H1 (cell line): Measurements from ENCODE around the gene CRYBG1. TPM values are rescaled to one million over a fixed set of nuclear protein-coding genes. Genes with fewer than 3 reads are reported as not detected.

Experiments used
- CTCF ChIA-PET: fragments of 300-600 bp; sonication (Branson Sonifier 250); formaldehyde crosslinking; loops from one replicate; lab custom pipeline; 2021; ENCODE audit not compliant: partially characterized antibody; lab: Charles Lee
- POLR2A ChIA-PET: fragments of 300-600 bp; sonication (Branson Sonifier 250); formaldehyde crosslinking; loops from one replicate; lab custom pipeline; 2021; ENCODE audit warnings: inconsistent platforms; ENCODE audit not compliant: partially characterized antibody; lab: Charles Lee
- DNase-seq, 2 experiments: peaks; one replicate each; pipeline versions ENCODE4 v3.0.0 to v3.0.0-alpha.2; 2010 to 2022; ENCODE audit warnings: low spot score in 2 of 2, low read depth in 1 of 2, mixed read lengths in 1 of 2
- FAIRE-seq: peaks from 2 replicates; lab custom pipeline; 2011; peaks lifted over from hg19 to GRCh38; lab: Jason Lieb, UNC
- H2AFZ ChIP-seq: 2 replicates; pipeline ENCODE4 v1.8.1; 2012; ENCODE audit warnings: low read length, inconsistent platforms
- H2AK5ac ChIP-seq: 2 replicates; pipeline ENCODE4 v1.6.1; 2013; ENCODE audit warnings: low read depth, low read length
- H2BK120ac ChIP-seq: replicated peaks from 2 replicates; pipeline ENCODE3; 2013; ENCODE audit warnings: low read depth, low read length, inconsistent platforms
- H2BK12ac ChIP-seq: 2 replicates; pipeline ENCODE4 v1.6.1; 2013; ENCODE audit warnings: low read depth, low read length
- H2BK15ac ChIP-seq: 2 replicates; pipeline ENCODE4 v1.6.1; 2013; ENCODE audit warnings: low read length
- H2BK20ac ChIP-seq: 2 replicates; pipeline ENCODE4 v1.6.1; 2013; ENCODE audit warnings: low read length
- H2BK5ac ChIP-seq: 2 replicates; pipeline ENCODE4 v1.6.1; 2013; ENCODE audit warnings: low read depth, low read length
- H3K14ac ChIP-seq: 2 replicates; pipeline ENCODE4 v1.6.1; 2013; ENCODE audit warnings: inconsistent platforms; ENCODE audit not compliant: insufficient read length
- H3K18ac ChIP-seq: 2 replicates; pipeline ENCODE4 v1.6.1; 2013; ENCODE audit warnings: low read length; ENCODE audit errors: extremely low read depth
- H3K23ac ChIP-seq: 2 replicates; pipeline ENCODE4 v1.6.1; 2013; ENCODE audit warnings: inconsistent platforms; ENCODE audit not compliant: insufficient read length
- H3K23me2 ChIP-seq: 2 replicates; pipeline ENCODE4 v1.6.1; 2013; ENCODE audit warnings: low read depth, low read length
- H3K27ac ChIP-seq: 2 replicates; pipeline ENCODE4 v1.6.1; 2011; ENCODE audit warnings: low read depth, low read length, inconsistent platforms
- H3K27me3 ChIP-seq, 4 experiments: replicated peaks in 1 of 4; 1 replicate in 1 of 4; 2 replicates in 3 of 4; pipeline versions ENCODE4 v1.6.1 to v1.8.1; 2011 to 2013; ENCODE audit warnings: low read length in 3 of 4, mild to moderate bottlenecking in 3 of 4, inconsistent platforms in 2 of 4, mixed read lengths in 2 of 4, moderate library complexity in 1 of 4; ENCODE audit not compliant: control insufficient read depth in 3 of 4, insufficient read depth in 3 of 4; ENCODE audit errors: extremely low read depth in 1 of 4
- H3K36me3 ChIP-seq, 4 experiments: 2 replicates each; pipeline versions ENCODE4 v1.6.1 to v1.8.1; 2011 to 2013; ENCODE audit warnings: mild to moderate bottlenecking in 4 of 4, low read length in 3 of 4, moderate library complexity in 2 of 4, control low read depth in 1 of 4, inconsistent platforms in 1 of 4; ENCODE audit not compliant: insufficient read depth in 4 of 4, control insufficient read depth in 2 of 4
- H3K4ac ChIP-seq: replicated peaks from 2 replicates; pipeline ENCODE3; 2013; ENCODE audit warnings: low read length, low read depth, mixed read lengths, inconsistent platforms; ENCODE audit not compliant: insufficient read length
- H3K4me1 ChIP-seq, 4 experiments: replicated peaks in 1 of 4; 1 replicate in 1 of 4; 2 replicates in 3 of 4; pipeline versions ENCODE4 v1.6.1 to v1.8.1; 2011 to 2013; ENCODE audit warnings: low read length in 3 of 4, inconsistent platforms in 2 of 4, mixed read lengths in 1 of 4; ENCODE audit not compliant: insufficient read depth in 4 of 4, control insufficient read depth in 3 of 4
- H3K4me2 ChIP-seq, 2 experiments: 2 replicates each; pipeline versions ENCODE4 v1.6.1 to v1.8.1; 2011 to 2013; ENCODE audit warnings: low read depth in 2 of 2, low read length in 2 of 2, control low read depth in 1 of 2, inconsistent platforms in 1 of 2, mild to moderate bottlenecking in 1 of 2; ENCODE audit not compliant: insufficient read depth in 1 of 2
- H3K4me3 ChIP-seq, 4 experiments: fragments of 200-600, 300-600 bp in 1 of 4; sonication (generic), shearing (Covaris generic), sonication (Bioruptor Twin) in 1 of 4; 2 replicates each; pipeline versions ENCODE4 v1.5.1 to v1.8.1; 2011 to 2016; ENCODE audit warnings: low read length in 4 of 4, low read depth in 3 of 4, control low read depth in 2 of 4, inconsistent platforms in 2 of 4, mild to moderate bottlenecking in 2 of 4, mixed read lengths in 1 of 4, moderate library complexity in 1 of 4; ENCODE audit not compliant: insufficient read depth in 2 of 4; ENCODE audit errors: extremely low read depth in 1 of 4
- H3K56ac ChIP-seq: replicated peaks from 2 replicates; pipeline ENCODE3; 2013; ENCODE audit warnings: low read depth, mild to moderate bottlenecking, mixed read lengths, low read length, inconsistent platforms; ENCODE audit not compliant: insufficient read length
- H3K79me1 ChIP-seq: 2 replicates; pipeline ENCODE4 v1.6.1; 2013; ENCODE audit warnings: low read depth, low read length, control low read depth
- H3K79me2 ChIP-seq, 2 experiments: 2 replicates each; pipeline versions ENCODE4 v1.6.1 to v1.8.1; 2012 to 2013; ENCODE audit warnings: low read length in 2 of 2, mild to moderate bottlenecking in 2 of 2, inconsistent platforms in 1 of 2; ENCODE audit not compliant: insufficient read depth in 2 of 2, control insufficient read depth in 1 of 2
- H3K9ac ChIP-seq, 4 experiments: replicated peaks in 1 of 4; 1 replicate in 1 of 4; 2 replicates in 3 of 4; pipeline versions ENCODE4 v1.6.1 to v1.8.1; 2011 to 2013; ENCODE audit warnings: low read depth in 3 of 4, low read length in 3 of 4, control low read depth in 2 of 4, mild to moderate bottlenecking in 2 of 4, moderate library complexity in 2 of 4, inconsistent platforms in 1 of 4; ENCODE audit errors: extremely low read depth in 1 of 4
- H3K9me3 ChIP-seq, 2 experiments: 2 replicates each; pipeline versions ENCODE4 v1.6.1 to v1.8.1; 2012 to 2013; ENCODE audit warnings: mild to moderate bottlenecking in 2 of 2, moderate library complexity in 2 of 2, control low read depth in 1 of 2, inconsistent platforms in 1 of 2, low read depth in 1 of 2, low read length in 1 of 2, mixed read lengths in 1 of 2; ENCODE audit not compliant: insufficient read depth in 2 of 2
- H4K20me1 ChIP-seq, 2 experiments: replicated peaks in 1 of 2; 2 replicates each; pipeline versions ENCODE3 to v1.8.1; 2011 to 2013; ENCODE audit warnings: inconsistent platforms in 2 of 2, low read length in 2 of 2, mild to moderate bottlenecking in 1 of 2; ENCODE audit not compliant: insufficient read depth in 2 of 2, control insufficient read depth in 1 of 2
- H4K5ac ChIP-seq: 2 replicates; pipeline ENCODE4 v1.6.1; 2013; ENCODE audit warnings: low read length, low read depth, mixed read lengths, inconsistent platforms; ENCODE audit not compliant: insufficient read length
- H4K8ac ChIP-seq: 2 replicates; pipeline ENCODE4 v1.8.0; 2013; ENCODE audit warnings: mild to moderate bottlenecking, moderate library complexity, low read length, inconsistent platforms; ENCODE audit not compliant: insufficient read depth; ENCODE audit errors: extremely low read depth
- H4K91ac ChIP-seq: replicated peaks from 2 replicates; pipeline ENCODE3; 2013; ENCODE audit warnings: low read length, mixed read lengths, inconsistent platforms; ENCODE audit not compliant: insufficient read length
- CHD1 ChIP-seq: IDR thresholded peaks from 2 replicates; pipeline ENCODE4 v1.6.1; 2012; ENCODE audit warnings: low read depth, low read length, improper control_type of control experiment
- CTCF ChIP-seq, 3 experiments: IDR thresholded peaks; 1 replicate in 2 of 3; 2 replicates in 1 of 3; pipeline versions ENCODE4 v1.5.1 to v1.6.1; 2011; ENCODE audit warnings: low read length in 3 of 3, mild to moderate bottlenecking in 3 of 3, inconsistent platforms in 2 of 3, low read depth in 1 of 3, moderate library complexity in 1 of 3; ENCODE audit not compliant: insufficient read depth in 1 of 3; ENCODE audit errors: control extremely low read depth in 1 of 3
- E2F6 ChIP-seq: IDR thresholded peaks from 2 replicates; pipeline ENCODE4 v1.6.1; 2012; ENCODE audit warnings: inconsistent platforms
- MAX ChIP-seq: IDR thresholded peaks from 2 replicates; pipeline ENCODE4 v1.6.1; 2012; ENCODE audit warnings: inconsistent platforms
- NRF1 ChIP-seq: IDR thresholded peaks from 2 replicates; pipeline ENCODE4 v1.6.1; 2011; ENCODE audit warnings: mild to moderate bottlenecking, low read depth, low read length, improper control_type of control experiment
- WGBS, 2 experiments: shearing (Covaris generic) in 1 of 2; methylation state at CpG; one replicate each; pipeline versions ENCODE4 v1.1.6 to v1.1.7; 2013 to 2015; ENCODE audit warnings: low lambda C conversion rate in 2 of 2, mixed read lengths in 2 of 2, inconsistent platforms in 1 of 2, low coverage in 1 of 2, missing lambda C conversion rate in 1 of 2; ENCODE audit not compliant: insufficient replicate concordance in 2 of 2, insufficient coverage in 1 of 2, insufficient read length in 1 of 2; ENCODE audit errors: extremely low coverage in 1 of 2, missing lambda C conversion rate in 1 of 2; 5-methylcytosine and 5-hydroxymethylcytosine counted together
- polyA plus RNA-seq, 7 experiments: library from polyadenylated mRNA; depleted of rRNA in 3 of 7; stranded (reverse) in 5 of 7; unstranded in 2 of 7; fragments of >200 nt in 5 of 7; fragments of 200-250 nt in 2 of 7; gene quantifications; 1 replicate in 5 of 7; 2 replicates in 1 of 7; 4 replicates in 1 of 7; pipeline versions ENCODE4 v1.2.1 to v1.2.3, GENCODE V29; 2011 to 2013; ENCODE audit warnings: missing spikeins in 2 of 7, mixed read lengths in 2 of 7
- total RNA-seq: library from RNA; stranded (reverse); fragmentation: NEBNext Ultra II Directional; extraction: Animal tissue kit (Norgen Biotek cat#: 25700); gene quantifications from 2 replicates; pipeline ENCODE4 v1.2.1, GENCODE V29; 2021

Gene CRYBG1
- total and polyA plus RNA-seq, 2 of the 8 experiments (the other 6 are each of a cell fraction or from before 2014, with no cell fraction given): 2.2 to 11.6 TPM

- H3K23ac ChIP-seq: no peak overlapping the region
- no peak for FAIRE-seq
Observed at GRCh38 chr6:106537662-106538061, 177.1 kb downstream of the CRYBG1 start.

More at GRCh38 chr6:106537662-106538061, 177.1 kb downstream of the CRYBG1 start:
- H3K9ac ChIP-seq: no peak overlapping the region
- H2BK120ac ChIP-seq: no peak overlapping the region
- no peak overlapping the region for H2BK20ac ChIP-seq
- ChIA-PET CTCF (interaction anchor here (2.1 kb wide), 1 partner anchor 29 kb away, joined by 4 read pairs; no protein-coding TSS in a partner anchor), POLR2A (no interaction called here)
- H4K20me1 ChIP-seq: no peaks in the 10 kb centered on the region
- no peak overlapping the region for H3K14ac ChIP-seq
- H4K8ac ChIP-seq: no peak overlapping the region
- H3K27me3 ChIP-seq: no peaks in the 10 kb centered on the region
- 79% methylated on average over 8 of the region's 8 CpGs; no CpG with 5 or more reads in 1 of the 2 experiments for WGBS, 2 experiments
- no peak overlapping the region for H4K91ac ChIP-seq
- no peak overlapping the region for H2AFZ ChIP-seq
- H4K5ac ChIP-seq: no peak overlapping the region
- H3K56ac ChIP-seq: no peak overlapping the region
- H3K4me3 ChIP-seq: no peak overlapping the region
- no peak overlapping the region for H2AK5ac ChIP-seq
- TF ChIP-seq E2F6: no peak
- no peak for TF ChIP-seq NRF1
- TF ChIP-seq CTCF (IDR thresholded peaks at IDR 0.05; ENCODE audit: control extremely low read depth in 1 of 3, insufficient read depth in 1 of 3, low read depth in 1 of 3, low read length in 3 of 3): no peak
- TF ChIP-seq CHD1: no peak
- no peak for TF ChIP-seq MAX
- H3K4ac ChIP-seq: no peak overlapping the region
- H3K79me1 ChIP-seq: no peaks in the 10 kb centered on the region
- DNase-seq: no peak
- H3K4me2 ChIP-seq: no peak overlapping the region
- H3K79me2 ChIP-seq: no peaks in the 10 kb centered on the region
- no peak overlapping the region for H2BK12ac ChIP-seq
- no peak overlapping the region for H3K27ac ChIP-seq
- H3K36me3 ChIP-seq: no peaks in the 10 kb centered on the region
- H3K9me3 ChIP-seq: no peaks in the 10 kb centered on the region
- H3K4me1 ChIP-seq: peaks cover 0 to 4% (median 0%) of the 10 kb centered on the region in 4 experiments; a peak in 1 of 7 replicates
- H3K18ac ChIP-seq: no peak overlapping the region
- H2BK5ac ChIP-seq: no peak overlapping the region
- H2BK15ac ChIP-seq: no peak overlapping the region
- H3K23me2 ChIP-seq: no peaks in the 10 kb centered on the region
